Breast epithelium (tissue), 3 donors: ENCODE results near the gene HBE1.

Experiments
- POLR2A ChIP-seq: fragments of 450-650 bp; IDR thresholded peaks from one replicate; pipeline ENCODE4 v1.6.1; 2016; ENCODE audit warnings: antibody characterized with exemption, mild to moderate bottlenecking, moderate library complexity
- POLR2AphosphoS5 ChIP-seq, 3 donors: sonication (generic); formaldehyde crosslinking; IDR thresholded peaks; one replicate each; pipeline ENCODE4 v1.6.1; 2017; ENCODE audit warnings: antibody characterized with exemption in 3 of 3
- TF ChIP-seq, protein P1 (sequence below), 3 donors: fragments of 450-650 bp; IDR thresholded peaks; one replicate each; pipeline ENCODE4 v1.5.1; 2016 to 2017; ENCODE audit warnings: antibody characterized with exemption in 3 of 3, mild to moderate bottlenecking in 3 of 3, moderate library complexity in 3 of 3

GRCh38 chr11:5304046-5304445 lies 34.3 kb upstream of the HBE1 start:
- TF ChIP-seq, protein P1, sequence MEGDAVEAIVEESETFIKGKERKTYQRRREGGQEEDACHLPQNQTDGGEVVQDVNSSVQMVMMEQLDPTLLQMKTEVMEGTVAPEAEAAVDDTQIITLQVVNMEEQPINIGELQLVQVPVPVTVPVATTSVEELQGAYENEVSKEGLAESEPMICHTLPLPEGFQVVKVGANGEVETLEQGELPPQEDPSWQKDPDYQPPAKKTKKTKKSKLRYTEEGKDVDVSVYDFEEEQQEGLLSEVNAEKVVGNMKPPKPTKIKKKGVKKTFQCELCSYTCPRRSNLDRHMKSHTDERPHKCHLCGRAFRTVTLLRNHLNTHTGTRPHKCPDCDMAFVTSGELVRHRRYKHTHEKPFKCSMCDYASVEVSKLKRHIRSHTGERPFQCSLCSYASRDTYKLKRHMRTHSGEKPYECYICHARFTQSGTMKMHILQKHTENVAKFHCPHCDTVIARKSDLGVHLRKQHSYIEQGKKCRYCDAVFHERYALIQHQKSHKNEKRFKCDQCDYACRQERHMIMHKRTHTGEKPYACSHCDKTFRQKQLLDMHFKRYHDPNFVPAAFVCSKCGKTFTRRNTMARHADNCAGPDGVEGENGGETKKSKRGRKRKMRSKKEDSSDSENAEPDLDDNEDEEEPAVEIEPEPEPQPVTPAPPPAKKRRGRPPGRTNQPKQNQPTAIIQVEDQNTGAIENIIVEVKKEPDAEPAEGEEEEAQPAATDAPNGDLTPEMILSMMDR (IDR thresholded peaks at IDR 0.05), result no peak
- TF ChIP-seq POLR2AphosphoS5 (IDR thresholded peaks at IDR 0.05) (no peak), POLR2A (no peak)
